Activated B cell treated with CpG ODN at 0.5 μM for 24 hours (primary cell): Measurements from ENCODE around the gene NHERF1. TPM values are rescaled to one million over a fixed set of nuclear protein-coding genes. Genes with fewer than 3 reads are reported as not detected.

Experiments used
- ATAC-seq: fragments of 200-7000 bp; cut with Tn5 transposase; one replicate; pipeline ENCODE4 v1.10.0; 2021; ENCODE audit warnings: low read depth, mild to moderate bottlenecking, moderate library complexity
- CTCF ChIA-PET: fragments of 350-600 bp; sonication (Branson Sonifier 250); formaldehyde crosslinking; loops from one replicate; lab custom pipeline; 2021; ENCODE audit warnings: antibody characterized with exemption; lab: Charles Lee
- POLR2A ChIA-PET: fragments of 350-600 bp; sonication (Branson Sonifier 250); formaldehyde crosslinking; loops from one replicate; lab custom pipeline; 2021; ENCODE audit warnings: antibody characterized with exemption; lab: Charles Lee
- DNase-seq: peaks from one replicate; pipeline ENCODE4 v3.0.0; 2022
- H3K27ac Mint-ChIP-seq: one replicate; pipeline ENCODE4 v1.8.0; 2020; ENCODE audit warnings: mixed read lengths
- H3K27me3 Mint-ChIP-seq: one replicate; pipeline ENCODE4 v1.8.0; 2021; ENCODE audit warnings: mixed read lengths
- H3K36me3 Mint-ChIP-seq: one replicate; pipeline ENCODE4 v1.8.0; 2021; ENCODE audit warnings: low read depth, mixed read lengths
- H3K4me1 Mint-ChIP-seq: one replicate; pipeline ENCODE4 v1.8.0; 2021; ENCODE audit warnings: mixed read lengths
- H3K4me3 Mint-ChIP-seq: one replicate; pipeline ENCODE4 v1.8.0; 2020; ENCODE audit warnings: mild to moderate bottlenecking, mixed read lengths
- H3K9me3 Mint-ChIP-seq: one replicate; pipeline ENCODE4 v1.8.0; 2020; ENCODE audit warnings: mixed read lengths
- CTCF ChIP-seq: fragments of 200-600 bp; IDR thresholded peaks from one replicate; pipeline ENCODE4 v1.8.0; 2022; ENCODE audit warnings: antibody characterized with exemption, mild to moderate bottlenecking
- intact Hi-C: fragments of 100-400 bp; cut with micrococcal nuclease; formaldehyde crosslinking; loops from one replicate; pipeline ENCODE4 v1.15.1; 2024
- total RNA-seq: library from RNA; stranded (reverse); gene quantifications from 2 replicates; pipeline ENCODE4 v1.2.3, GENCODE V29; 2022

Gene NHERF1
- total RNA-seq, 1 donor from 2014 or later: 34.5 TPM

GRCh38 chr17:74737299-74738050, 11.0 kb upstream of the NHERF1 start:
- no peaks in the 10 kb centered on the region for H3K27me3 Mint-ChIP-seq
- H3K27ac Mint-ChIP-seq: peak overlapping the region; percentile 88
- H3K9me3 Mint-ChIP-seq: no peaks in the 10 kb centered on the region
- ChIA-PET POLR2A (interaction anchor here (0.6 to 4.7 kb wide), 16 partner anchors 11 to 1329 kb away, joined by 3 to 76 read pairs (median 4); partner anchors contain the start of genes FDXR, MRPL58, NAT9 and NHERF1), CTCF (interaction anchor here (0.8 to 6.5 kb wide), 17 partner anchors 9 to 357 kb away, joined by 3 to 187 read pairs (median 7); partner anchors contain the start of genes CD300H and NAT9)
- peak; percentile 1 for ATAC-seq
- peaks cover 56% of the 10 kb centered on the region for H3K4me1 Mint-ChIP-seq
- H3K36me3 Mint-ChIP-seq: no peaks in the 10 kb centered on the region
- intact Hi-C loops: loop anchor here (2.0 to 10.0 kb wide), 2 partner anchors 49 to 303 kb away; partner anchors contain the start of gene GPRC5C
- peak; percentile 45 for DNase-seq
- H3K4me3 Mint-ChIP-seq: peak overlapping the region; percentile 85
- no peak for TF ChIP-seq CTCF

DNA sequence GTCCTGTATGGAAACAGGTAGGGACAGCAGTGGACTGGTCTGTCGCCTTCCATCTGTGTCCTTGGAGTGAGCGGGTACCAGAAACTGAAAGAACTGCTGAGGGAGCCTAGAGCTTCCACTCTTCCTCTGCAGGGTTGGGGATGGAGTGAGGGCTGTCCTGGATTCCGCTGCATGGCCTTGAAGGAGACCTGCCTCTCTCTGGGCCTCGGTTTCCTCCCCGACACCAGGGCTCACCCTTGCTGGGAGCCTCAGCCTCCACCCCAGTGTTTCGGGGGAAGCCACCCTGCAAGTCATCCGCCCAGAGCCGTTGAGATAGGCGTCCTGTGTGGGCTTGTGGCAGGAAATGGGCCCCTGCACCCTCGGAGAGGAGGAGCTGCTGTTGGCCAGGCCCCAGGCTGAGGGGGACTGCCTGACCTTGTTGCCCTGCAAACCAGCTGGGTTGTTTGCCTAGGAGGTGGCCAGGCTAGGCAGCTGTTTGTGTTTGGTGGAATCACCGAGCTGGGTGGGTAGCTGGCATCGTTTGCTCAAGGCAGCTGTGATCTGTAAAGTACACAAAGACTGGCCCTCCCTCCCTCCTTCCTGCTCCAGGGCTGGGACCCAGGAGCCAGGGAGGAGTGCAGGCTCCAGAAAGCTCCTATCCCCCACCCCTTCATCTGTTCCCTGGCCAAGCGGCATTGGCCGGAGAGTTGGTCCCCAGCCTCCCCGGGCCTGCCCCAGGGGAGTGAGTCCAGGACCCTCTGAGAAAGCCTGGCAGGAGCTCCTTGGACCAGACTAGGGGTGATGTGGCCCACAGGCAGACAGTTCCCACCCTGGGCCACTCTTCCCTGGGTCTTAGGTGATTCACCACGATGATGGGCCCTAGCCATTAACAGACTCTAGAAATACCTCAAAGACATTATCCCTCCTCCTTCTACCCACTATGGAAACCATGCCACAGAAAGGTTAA, 10.1 kb upstream of the NHERF1 start:
- Mint-ChIP-seq H3K27me3 (no peaks in the 10 kb centered on the region), H3K36me3 (no peaks in the 10 kb centered on the region), H3K27ac (peak overlapping the region; percentile 88), H3K9me3 (no peaks in the 10 kb centered on the region), H3K4me3 (peak overlapping the region; percentile 85), H3K4me1 (peaks cover 65% of the 10 kb centered on the region)
- ChIA-PET POLR2A (interaction anchor here (0.5 to 4.7 kb wide), 11 partner anchors 10 to 1328 kb away, joined by 3 to 76 read pairs (median 4); partner anchors contain the start of genes FDXR, MRPL58, NAT9 and NHERF1), CTCF (interaction anchor here (0.6 to 6.5 kb wide), 14 partner anchors 8 to 359 kb away, joined by 3 to 187 read pairs (median 8); partner anchors contain the start of genes CD300H and NAT9)
- peak; percentile 44 for ATAC-seq
- intact Hi-C loops: loop anchor here (10.0 kb wide), 1 partner anchor 304 kb away; the partner anchor contains the start of gene GPRC5C
- TF ChIP-seq CTCF: no peak
- peak; percentile 44 for DNase-seq

GRCh38 chr17:74739227-74739831, 9.1 kb upstream of the NHERF1 start:
- peaks cover 75% of the 10 kb centered on the region for H3K4me1 Mint-ChIP-seq
- intact Hi-C loops: loop anchor here (10.0 kb wide), 1 partner anchor 305 kb away; the partner anchor contains the start of gene GPRC5C
- H3K9me3 Mint-ChIP-seq: no peaks in the 10 kb centered on the region
- ChIA-PET CTCF (interaction anchor here (0.9 to 6.5 kb wide), 4 partner anchors 11 to 360 kb away, joined by 4 to 187 read pairs (median 14); no protein-coding TSS in a partner anchor), POLR2A (interaction anchor here (1.2 to 4.7 kb wide), 3 partner anchors 9 to 82 kb away, joined by 3 to 76 read pairs (median 34); partner anchors contain the start of gene NHERF1)
- DNase-seq (no peak), ATAC-seq (no peak)
- H3K27me3 Mint-ChIP-seq: no peaks in the 10 kb centered on the region
- H3K27ac Mint-ChIP-seq: peak overlapping the region; percentile 88
- no peaks in the 10 kb centered on the region for H3K36me3 Mint-ChIP-seq
- TF ChIP-seq CTCF: no peak
- peak overlapping the region; percentile 58 for H3K4me3 Mint-ChIP-seq

DNA sequence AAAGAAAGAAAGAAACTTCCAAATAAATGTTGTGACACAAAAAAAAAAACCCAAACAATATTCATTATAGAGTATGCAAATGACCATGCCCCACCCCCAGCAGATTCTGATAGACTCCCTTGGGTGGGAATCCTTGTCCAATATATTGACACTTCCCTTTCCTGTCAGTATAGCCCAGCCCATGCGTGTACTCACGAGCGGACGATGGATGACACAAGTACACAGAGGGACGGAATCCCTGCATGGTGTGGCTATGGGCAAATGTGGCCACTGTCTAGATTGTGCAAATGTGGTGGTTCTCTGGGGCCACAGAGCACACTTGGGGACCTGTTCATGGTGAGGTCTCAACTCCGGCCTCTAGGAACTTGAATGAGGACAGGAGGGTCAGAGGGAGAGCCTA, 8.3 kb upstream of the NHERF1 start:
- H3K27ac Mint-ChIP-seq: peak overlapping the region; percentile 59
- TF ChIP-seq CTCF: no peak
- no peaks in the 10 kb centered on the region for H3K9me3 Mint-ChIP-seq
- intact Hi-C loops: no loop called here
- H3K4me3 Mint-ChIP-seq: no peak overlapping the region
- ChIA-PET CTCF (interaction anchor here (6.5 kb wide), 1 partner anchor 83 kb away, joined by 187 read pairs; no protein-coding TSS in a partner anchor), POLR2A (interaction anchor here (1.2 kb wide), 1 partner anchor 76 kb away, joined by 3 read pairs; no protein-coding TSS in a partner anchor)
- peaks cover 81% of the 10 kb centered on the region for H3K4me1 Mint-ChIP-seq
- no peak for ATAC-seq
- DNase-seq: no peak
- H3K36me3 Mint-ChIP-seq: no peaks in the 10 kb centered on the region
- H3K27me3 Mint-ChIP-seq: no peaks in the 10 kb centered on the region
